Liver (tissue), 9 donors: ENCODE results near the gene SELENOK. TPM values are rescaled to one million over a fixed set of nuclear protein-coding genes. Genes with fewer than 3 reads are reported as not detected.

Experiments used
- DNase-seq: peaks from one replicate; pipeline ENCODE4 v3.0.0-alpha.2; 2017; ENCODE audit warnings: low spot score
- H3K27ac ChIP-seq, 2 donors: one replicate each; pipeline ENCODE4 v1.7.0; 2013; ENCODE audit warnings: inconsistent platforms in 2 of 2, low read length in 2 of 2, control low read depth in 1 of 2, low read depth in 1 of 2, mild to moderate bottlenecking in 1 of 2
- H3K27me3 ChIP-seq, 4 donors: one replicate each; pipeline versions ENCODE4 v1.6.1 to v1.7.0; 2013; ENCODE audit warnings: low read length in 3 of 4, inconsistent platforms in 1 of 4, mild to moderate bottlenecking in 1 of 4, moderate library complexity in 1 of 4; ENCODE audit not compliant: control insufficient read depth in 4 of 4, insufficient read depth in 4 of 4
- H3K36me3 ChIP-seq, 4 donors: one replicate each; pipeline versions ENCODE4 v1.6.1 to v1.7.0; 2013; ENCODE audit warnings: low read length in 3 of 4, mild to moderate bottlenecking in 3 of 4, low read depth in 1 of 4, moderate library complexity in 1 of 4; ENCODE audit not compliant: control insufficient read depth in 4 of 4, insufficient read depth in 3 of 4
- H3K4me1 ChIP-seq, 4 donors: one replicate each; pipeline versions ENCODE4 v1.6.1 to v1.7.0; 2013; ENCODE audit warnings: low read length in 3 of 4, mild to moderate bottlenecking in 3 of 4, moderate library complexity in 1 of 4; ENCODE audit not compliant: control insufficient read depth in 4 of 4, insufficient read depth in 4 of 4
- H3K4me3 ChIP-seq, 3 donors: one replicate each; pipeline versions ENCODE4 v1.6.1 to v1.7.0; 2013; ENCODE audit warnings: low read length in 3 of 3, control low read depth in 1 of 3, low read depth in 1 of 3, mild to moderate bottlenecking in 1 of 3
- H3K9ac ChIP-seq, 2 donors: one replicate each; pipeline ENCODE4 v1.7.0; 2013; ENCODE audit warnings: low read length in 2 of 2, mild to moderate bottlenecking in 2 of 2, moderate library complexity in 2 of 2, control low read depth in 1 of 2, low read depth in 1 of 2
- H3K9me3 ChIP-seq, 4 donors: one replicate each; pipeline versions ENCODE4 v1.6.1 to v1.7.0; 2013; ENCODE audit warnings: low read length in 3 of 4; ENCODE audit not compliant: control insufficient read depth in 4 of 4
- EGR1 ChIP-seq, 2 donors: IDR thresholded peaks; 2 replicates each; pipeline ENCODE4 v1.6.1; 2016 to 2018; ENCODE audit warnings: antibody characterized with exemption in 2 of 2, low read depth in 2 of 2
- FOXA1 ChIP-seq: IDR thresholded peaks from 2 replicates; pipeline ENCODE4 v1.6.1; 2016; ENCODE audit warnings: antibody characterized with exemption
- FOXA2 ChIP-seq: IDR thresholded peaks from 2 replicates; pipeline ENCODE4 v1.6.1; 2016; ENCODE audit warnings: antibody characterized with exemption
- GABPA ChIP-seq, 2 donors: IDR thresholded peaks in 1 of 2; conservative IDR thresholded peaks in 1 of 2; 2 replicates each; pipeline ENCODE4 v1.6.1; 2016; ENCODE audit warnings: antibody characterized with exemption in 2 of 2, mild to moderate bottlenecking in 1 of 2, moderate library complexity in 1 of 2
- HNF4A ChIP-seq, 2 donors: conservative IDR thresholded peaks; 2 replicates each; pipeline ENCODE4 v1.6.1; 2016; ENCODE audit warnings: antibody characterized with exemption in 2 of 2, mild to moderate bottlenecking in 2 of 2
- HNF4G ChIP-seq: IDR thresholded peaks from 2 replicates; pipeline ENCODE4 v1.6.1; 2016; ENCODE audit warnings: antibody characterized with exemption
- JUND ChIP-seq, 2 donors: IDR thresholded peaks; 2 replicates each; pipeline ENCODE4 v1.6.1; 2016; ENCODE audit warnings: antibody characterized with exemption in 2 of 2
- NR2F2 ChIP-seq: IDR thresholded peaks from 2 replicates; pipeline ENCODE4 v1.6.1; 2016; ENCODE audit warnings: antibody characterized with exemption
- RAD21 ChIP-seq, 2 donors: IDR thresholded peaks; 2 replicates each; pipeline ENCODE4 v1.6.1; 2016; ENCODE audit warnings: antibody characterized with exemption in 2 of 2, mild to moderate bottlenecking in 2 of 2
- RXRA ChIP-seq, 2 donors: IDR thresholded peaks; 2 replicates each; pipeline ENCODE4 v1.6.1; 2017 to 2018; ENCODE audit warnings: antibody characterized with exemption in 2 of 2, mild to moderate bottlenecking in 1 of 2
- SP1 ChIP-seq: IDR thresholded peaks from 2 replicates; pipeline ENCODE4 v1.6.1; 2018; ENCODE audit warnings: antibody characterized with exemption, mild to moderate bottlenecking
- TAF1 ChIP-seq: conservative IDR thresholded peaks from 2 replicates; pipeline ENCODE4 v1.6.1; 2016; ENCODE audit warnings: antibody characterized with exemption, mild to moderate bottlenecking
- YY1 ChIP-seq: IDR thresholded peaks from 2 replicates; pipeline ENCODE4 v1.6.1; 2016; ENCODE audit warnings: antibody characterized with exemption, mild to moderate bottlenecking
- WGBS: extraction: QIAGEN DNeasy Blood & Tissue Kit; methylation state at CpG from one replicate; pipeline ENCODE4 v1.1.7; 2013; 5-methylcytosine and 5-hydroxymethylcytosine counted together
- polyA plus RNA-seq, 2 donors: library from polyadenylated mRNA; stranded (reverse) in 1 of 2; unstranded in 1 of 2; fragments of 200-250 nt in 1 of 2; fragments of >200 nt in 1 of 2; fragmentation: Nextera tagmentation in 1 of 2; extraction: Ambion mirVana in 1 of 2; gene quantifications; one replicate each; pipeline versions ENCODE4 v1.2.1 to v1.2.3, GENCODE V29; 2013 to 2015
- total RNA-seq, 2 donors: library from RNA; depleted of rRNA; stranded (reverse); fragments of >200 nt; gene quantifications; one replicate each; pipeline ENCODE4 v1.2.3, GENCODE V29; 2014
- TF ChIP-seq, protein P1 (sequence below): IDR thresholded peaks from 2 replicates; pipeline ENCODE4 v1.6.1; 2016; ENCODE audit warnings: antibody characterized with exemption
- TF ChIP-seq, protein P2 (sequence below): IDR thresholded peaks from 2 replicates; pipeline ENCODE4 v1.6.1; 2016; ENCODE audit warnings: antibody characterized with exemption
- TF ChIP-seq, protein P3 (sequence below): fragments of 150-350 bp; IDR thresholded peaks from 2 replicates; pipeline ENCODE4 v1.5.1; 2017; ENCODE audit warnings: improper control_type of control experiment, low read depth, low read length; ENCODE audit not compliant: missing input control
- TF ChIP-seq, protein P4 (sequence below): IDR thresholded peaks from 2 replicates; pipeline ENCODE4 v1.6.1; 2016; ENCODE audit warnings: antibody characterized with exemption
- TF ChIP-seq, protein P5 (sequence below): IDR thresholded peaks from 2 replicates; pipeline ENCODE4 v1.6.1; 2016; ENCODE audit warnings: antibody characterized with exemption, mild to moderate bottlenecking
- donor health status: healthy.
- donor health status: healthy.
- donor health status: healthy.
- donor health status: healthy.
- donor health status: healthy.

Gene SELENOK
- total and polyA plus RNA-seq, 4 donors: 24.9 to 80.2 (median 38.8) TPM

DNA sequence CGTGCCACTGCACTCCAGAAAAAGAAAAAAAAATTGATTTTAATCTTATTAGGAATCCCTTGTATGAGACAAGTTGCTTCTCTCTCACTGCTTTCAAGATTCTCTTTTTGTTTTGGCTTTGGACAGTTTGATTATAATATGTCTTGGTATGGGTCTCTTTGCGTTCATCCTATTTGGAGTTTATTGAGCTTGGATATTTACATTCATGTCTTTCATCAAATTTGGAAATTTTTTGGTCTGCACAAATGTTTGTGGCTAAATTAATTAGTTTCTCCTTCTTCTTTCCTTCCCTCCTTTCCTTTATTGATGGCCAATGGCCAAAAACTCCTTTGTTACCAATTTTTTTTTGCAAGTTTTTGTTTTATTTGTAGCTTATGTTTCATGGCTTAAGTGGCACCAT, 28.1 kb upstream of the SELENOK start:
- H3K27ac ChIP-seq: no peak overlapping the region
- DNase-seq: no peak
- H3K9ac ChIP-seq: no peak overlapping the region
- 91% methylated on average over 2 of the region's 2 CpGs for WGBS
- no peak overlapping the region for H3K4me3 ChIP-seq
- TF ChIP-seq, protein P1, sequence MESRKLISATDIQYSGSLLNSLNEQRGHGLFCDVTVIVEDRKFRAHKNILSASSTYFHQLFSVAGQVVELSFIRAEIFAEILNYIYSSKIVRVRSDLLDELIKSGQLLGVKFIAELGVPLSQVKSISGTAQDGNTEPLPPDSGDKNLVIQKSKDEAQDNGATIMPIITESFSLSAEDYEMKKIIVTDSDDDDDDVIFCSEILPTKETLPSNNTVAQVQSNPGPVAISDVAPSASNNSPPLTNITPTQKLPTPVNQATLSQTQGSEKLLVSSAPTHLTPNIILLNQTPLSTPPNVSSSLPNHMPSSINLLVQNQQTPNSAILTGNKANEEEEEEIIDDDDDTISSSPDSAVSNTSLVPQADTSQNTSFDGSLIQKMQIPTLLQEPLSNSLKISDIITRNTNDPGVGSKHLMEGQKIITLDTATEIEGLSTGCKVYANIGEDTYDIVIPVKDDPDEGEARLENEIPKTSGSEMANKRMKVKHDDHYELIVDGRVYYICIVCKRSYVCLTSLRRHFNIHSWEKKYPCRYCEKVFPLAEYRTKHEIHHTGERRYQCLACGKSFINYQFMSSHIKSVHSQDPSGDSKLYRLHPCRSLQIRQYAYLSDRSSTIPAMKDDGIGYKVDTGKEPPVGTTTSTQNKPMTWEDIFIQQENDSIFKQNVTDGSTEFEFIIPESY: no peak
- TF ChIP-seq HNF4G: no peak
- TF ChIP-seq, protein P2, sequence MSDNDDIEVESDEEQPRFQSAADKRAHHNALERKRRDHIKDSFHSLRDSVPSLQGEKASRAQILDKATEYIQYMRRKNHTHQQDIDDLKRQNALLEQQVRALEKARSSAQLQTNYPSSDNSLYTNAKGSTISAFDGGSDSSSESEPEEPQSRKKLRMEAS: no peak
- no peak for TF ChIP-seq HNF4A (conservative IDR thresholded peaks at IDR 0.05)
- TF ChIP-seq, protein P3, sequence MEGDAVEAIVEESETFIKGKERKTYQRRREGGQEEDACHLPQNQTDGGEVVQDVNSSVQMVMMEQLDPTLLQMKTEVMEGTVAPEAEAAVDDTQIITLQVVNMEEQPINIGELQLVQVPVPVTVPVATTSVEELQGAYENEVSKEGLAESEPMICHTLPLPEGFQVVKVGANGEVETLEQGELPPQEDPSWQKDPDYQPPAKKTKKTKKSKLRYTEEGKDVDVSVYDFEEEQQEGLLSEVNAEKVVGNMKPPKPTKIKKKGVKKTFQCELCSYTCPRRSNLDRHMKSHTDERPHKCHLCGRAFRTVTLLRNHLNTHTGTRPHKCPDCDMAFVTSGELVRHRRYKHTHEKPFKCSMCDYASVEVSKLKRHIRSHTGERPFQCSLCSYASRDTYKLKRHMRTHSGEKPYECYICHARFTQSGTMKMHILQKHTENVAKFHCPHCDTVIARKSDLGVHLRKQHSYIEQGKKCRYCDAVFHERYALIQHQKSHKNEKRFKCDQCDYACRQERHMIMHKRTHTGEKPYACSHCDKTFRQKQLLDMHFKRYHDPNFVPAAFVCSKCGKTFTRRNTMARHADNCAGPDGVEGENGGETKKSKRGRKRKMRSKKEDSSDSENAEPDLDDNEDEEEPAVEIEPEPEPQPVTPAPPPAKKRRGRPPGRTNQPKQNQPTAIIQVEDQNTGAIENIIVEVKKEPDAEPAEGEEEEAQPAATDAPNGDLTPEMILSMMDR: no peak
- no peak for TF ChIP-seq GABPA (IDR thresholded peaks at IDR 0.05 in 1 of 2, conservative IDR thresholded peaks at IDR 0.05 in 1 of 2)
- TF ChIP-seq SP1: no peak
- TF ChIP-seq RXRA (IDR thresholded peaks at IDR 0.05): no peak
- no peak for TF ChIP-seq EGR1 (IDR thresholded peaks at IDR 0.05; ENCODE audit: low read depth in 2 of 2)
- TF ChIP-seq FOXA1: no peak
- no peak for TF ChIP-seq NR2F2
- no peak for TF ChIP-seq JUND (IDR thresholded peaks at IDR 0.05)
- no peak for TF ChIP-seq FOXA2
- TF ChIP-seq, protein P4, sequence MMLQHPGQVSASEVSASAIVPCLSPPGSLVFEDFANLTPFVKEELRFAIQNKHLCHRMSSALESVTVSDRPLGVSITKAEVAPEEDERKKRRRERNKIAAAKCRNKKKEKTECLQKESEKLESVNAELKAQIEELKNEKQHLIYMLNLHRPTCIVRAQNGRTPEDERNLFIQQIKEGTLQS: no peak
- no peak for TF ChIP-seq RAD21 (IDR thresholded peaks at IDR 0.05)
- no peak for TF ChIP-seq YY1
- TF ChIP-seq TAF1: no peak
- TF ChIP-seq, protein P5, sequence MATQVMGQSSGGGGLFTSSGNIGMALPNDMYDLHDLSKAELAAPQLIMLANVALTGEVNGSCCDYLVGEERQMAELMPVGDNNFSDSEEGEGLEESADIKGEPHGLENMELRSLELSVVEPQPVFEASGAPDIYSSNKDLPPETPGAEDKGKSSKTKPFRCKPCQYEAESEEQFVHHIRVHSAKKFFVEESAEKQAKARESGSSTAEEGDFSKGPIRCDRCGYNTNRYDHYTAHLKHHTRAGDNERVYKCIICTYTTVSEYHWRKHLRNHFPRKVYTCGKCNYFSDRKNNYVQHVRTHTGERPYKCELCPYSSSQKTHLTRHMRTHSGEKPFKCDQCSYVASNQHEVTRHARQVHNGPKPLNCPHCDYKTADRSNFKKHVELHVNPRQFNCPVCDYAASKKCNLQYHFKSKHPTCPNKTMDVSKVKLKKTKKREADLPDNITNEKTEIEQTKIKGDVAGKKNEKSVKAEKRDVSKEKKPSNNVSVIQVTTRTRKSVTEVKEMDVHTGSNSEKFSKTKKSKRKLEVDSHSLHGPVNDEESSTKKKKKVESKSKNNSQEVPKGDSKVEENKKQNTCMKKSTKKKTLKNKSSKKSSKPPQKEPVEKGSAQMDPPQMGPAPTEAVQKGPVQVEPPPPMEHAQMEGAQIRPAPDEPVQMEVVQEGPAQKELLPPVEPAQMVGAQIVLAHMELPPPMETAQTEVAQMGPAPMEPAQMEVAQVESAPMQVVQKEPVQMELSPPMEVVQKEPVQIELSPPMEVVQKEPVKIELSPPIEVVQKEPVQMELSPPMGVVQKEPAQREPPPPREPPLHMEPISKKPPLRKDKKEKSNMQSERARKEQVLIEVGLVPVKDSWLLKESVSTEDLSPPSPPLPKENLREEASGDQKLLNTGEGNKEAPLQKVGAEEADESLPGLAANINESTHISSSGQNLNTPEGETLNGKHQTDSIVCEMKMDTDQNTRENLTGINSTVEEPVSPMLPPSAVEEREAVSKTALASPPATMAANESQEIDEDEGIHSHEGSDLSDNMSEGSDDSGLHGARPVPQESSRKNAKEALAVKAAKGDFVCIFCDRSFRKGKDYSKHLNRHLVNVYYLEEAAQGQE: no peak
- H3K9me3 ChIP-seq: no peaks in the 10 kb centered on the region
- peaks cover 0 to 2% (median 0%) of the 10 kb centered on the region in 4 donors for H3K27me3 ChIP-seq
- no peaks in the 10 kb centered on the region for H3K4me1 ChIP-seq
- H3K36me3 ChIP-seq: no peaks in the 10 kb centered on the region
